ENCODE data around the gene MARK3. TPM values are rescaled to one million over a fixed set of nuclear protein-coding genes. Genes with fewer than 3 reads are reported as not detected.

Gene MARK3
- total RNA-seq, 1 experiment from 2014 or later = 81.9 TPM

- WGBS (ENCODE audit: extremely low coverage, insufficient read length, low lambda C conversion rate) = no CpG with 5 or more reads among the region's 12 CpGs
- H4K20me1 ChIP-seq (ENCODE audit: control insufficient read depth, insufficient read depth, insufficient read length) = no peaks in the 10 kb centered on the region
- no peak overlapping the region for H3K4me3 Mint-ChIP-seq
These were observed 118.1 kb downstream of the MARK3 start for GRCh38 chr14:103503296-103503695.

More at GRCh38 chr14:103503296-103503695, 118.1 kb downstream of the MARK3 start:
- Histone ChIP-seq H3K23me2 (ENCODE audit: insufficient read length, low read depth, low read length, poor library complexity, severe bottlenecking) (no peaks in the 10 kb centered on the region), H3K4me1 (ENCODE audit: insufficient read depth, low read length) (no peaks in the 10 kb centered on the region), H2BK20ac (ENCODE audit: low read depth, low read length, poor library complexity, severe bottlenecking) (no peak overlapping the region), H3K18ac (ENCODE audit: insufficient read length, low read depth, low read length) (no peak overlapping the region), H4K5ac (ENCODE audit: insufficient read length, low read depth, low read length) (no peak overlapping the region), H3K4ac (ENCODE audit: low read depth, low read length) (no peak overlapping the region), H3K14ac (ENCODE audit: insufficient read depth, low read length) (no peak overlapping the region), H2BK15ac (ENCODE audit: low read depth, low read length) (no peak overlapping the region), H3K9ac (ENCODE audit: extremely low read depth, insufficient read length, low read length) (no peak overlapping the region), H4K8ac (replicated peaks; ENCODE audit: insufficient read length, low read depth, low read length) (no peak overlapping the region), H3K79me2 (ENCODE audit: insufficient read depth, low read length) (no peaks in the 10 kb centered on the region), H2AFZ (ENCODE audit: low read length) (no peak overlapping the region), H3K9me3 (ENCODE audit: control insufficient read depth, low read depth, low read length) (no peaks in the 10 kb centered on the region), H3K4me2 (ENCODE audit: insufficient read depth, insufficient read length, low read length) (no peak overlapping the region), H3K56ac (ENCODE audit: insufficient read length, low read depth, low read length) (no peak overlapping the region), H3T11ph (ENCODE audit: low read length) (no peak overlapping the region), H2BK120ac (ENCODE audit: low read depth, low read length, poor library complexity, severe bottlenecking) (no peak overlapping the region), H2BK5ac (ENCODE audit: insufficient read length, low read length) (no peak overlapping the region), H2BK12ac (ENCODE audit: insufficient read length, low read depth, low read length) (no peak overlapping the region), H3K79me1 (ENCODE audit: insufficient read depth, low read depth, low read length, poor library complexity, severe bottlenecking) (no peaks in the 10 kb centered on the region), H3K23ac (ENCODE audit: insufficient read length, low read depth, low read length) (no peak overlapping the region), H3K27me3 (ENCODE audit: insufficient read depth, low read length) (no peaks in the 10 kb centered on the region), H3K27ac (ENCODE audit: insufficient read length, low read depth, low read length) (no peak overlapping the region), H2AK5ac (ENCODE audit: insufficient read length, low read length) (no peak overlapping the region), H4K91ac (ENCODE audit: insufficient read length, low read depth, low read length) (no peak overlapping the region)
- TF ChIP-seq CTCF (conservative IDR thresholded peaks at IDR 0.05) = no peak
- no peak for DNase-seq
- Mint-ChIP-seq H3K27me3 (ENCODE audit: low read depth) (no peaks in the 10 kb centered on the region), H3K27ac (no peak overlapping the region), H3K9me3 (no peaks in the 10 kb centered on the region), H3K4me1 (peaks cover 0 to 2% of the 10 kb centered on the region in 2 experiments; a peak in 2 of 4 replicates), H3K36me3 (ENCODE audit: insufficient read depth in 1 of 3, low read depth in 3 of 3) (peaks cover 34 to 61% (median 50%) of the 10 kb centered on the region in 3 experiments)

All from H9 (cell line).